GM21717 (cell line): ENCODE data around the gene TPX2.

ENCODE experiments used
- ATAC-seq: cut with Tn5 transposase; IDR thresholded peaks from one replicate; pipeline ENCODE4 v1.9.1; 2021; ENCODE audit warnings: mild to moderate bottlenecking, moderate library complexity; ENCODE audit not compliant: unreplicated experiment

TPX2 gene

GRCh38 chr20:31844737-31845299 is 105.7 kb downstream of the TPX2 start:
- no peak for ATAC-seq

DNA sequence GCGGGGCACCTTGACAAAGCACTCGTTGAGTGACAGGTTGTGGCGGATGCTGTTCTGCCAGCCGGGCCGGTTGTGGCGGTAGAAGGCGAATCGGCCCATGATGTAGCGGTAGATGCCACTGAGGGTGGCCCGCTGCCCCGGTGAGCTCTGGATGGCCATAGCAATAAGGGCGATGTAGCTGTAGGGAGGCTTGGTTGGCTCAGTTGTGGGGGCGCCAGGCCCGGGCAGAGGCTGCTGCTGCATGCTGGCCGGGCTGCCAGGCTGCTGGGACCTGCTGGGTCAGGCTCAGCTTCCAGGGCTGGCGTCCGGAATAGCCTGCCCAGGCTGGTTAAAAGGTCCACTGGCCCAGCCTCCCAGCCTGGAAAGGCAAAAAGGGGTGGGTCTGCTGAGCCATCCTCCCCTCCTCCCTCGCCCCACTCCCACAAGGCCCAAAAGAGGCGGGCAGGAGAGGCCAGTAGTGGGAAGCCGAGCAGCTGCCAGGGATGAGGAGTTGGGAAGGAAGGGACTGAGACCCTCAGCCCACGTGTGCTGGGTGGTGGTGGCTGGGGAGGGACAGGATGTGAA is 106.3 kb downstream of the TPX2 start, which contains the start of gene FOXS1:
Gene FOXS1 (minus strand): TSS at position 305 of the 564 bp plus-strand sequence. CDS start 62 bp downstream, at position 243.
- no peak for ATAC-seq

GRCh38 chr20:31846793-31847138 is 107.7 kb downstream of the TPX2 start:
- no peak for ATAC-seq

DNA sequence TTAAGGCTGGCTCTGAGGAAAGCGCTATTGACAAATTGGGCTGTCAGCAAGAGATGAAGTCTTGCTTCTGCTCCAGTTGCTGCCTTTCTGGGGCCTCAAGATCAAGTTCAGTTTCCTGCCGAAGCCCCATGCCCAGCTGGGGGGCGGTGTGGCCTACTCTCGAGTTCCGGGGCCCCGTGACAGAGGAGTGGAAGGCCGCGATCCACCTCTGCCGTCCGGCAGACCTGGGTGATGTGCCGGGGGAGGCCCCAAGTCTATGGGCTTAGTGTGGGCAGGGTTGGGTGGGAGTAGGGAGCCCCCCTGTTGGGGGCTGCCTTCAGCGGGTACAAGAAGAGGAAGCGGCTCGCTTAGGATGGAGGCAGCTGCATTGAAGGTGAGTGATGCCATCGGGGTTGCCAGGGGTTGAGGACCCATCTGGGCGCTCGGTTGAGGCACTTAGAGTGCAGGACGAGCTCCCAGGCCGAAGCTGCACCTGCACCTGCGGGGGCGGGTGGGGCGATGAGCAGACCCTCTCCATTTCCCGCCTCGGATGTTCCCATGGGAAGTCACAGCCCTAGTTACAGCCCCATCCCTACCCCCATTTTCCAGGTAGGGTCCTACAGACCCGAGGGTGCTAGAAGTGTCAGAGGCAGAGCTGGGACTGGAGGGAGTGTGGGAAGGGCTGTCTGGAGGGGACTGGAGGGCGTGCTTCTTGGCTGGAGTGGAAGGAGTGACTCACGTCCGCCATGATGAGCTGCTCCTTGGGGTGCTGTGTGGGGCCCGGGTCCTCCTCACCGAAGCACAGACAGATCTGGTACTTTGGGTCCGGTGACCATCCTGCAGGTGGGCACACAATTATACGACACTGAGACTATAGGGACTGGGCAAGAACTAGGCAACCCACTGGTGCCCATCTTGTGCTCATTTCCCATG is 109.3 kb downstream of the TPX2 start:
- ATAC-seq, result no peak

GRCh38 chr20:31849306-31849930 is 110.3 kb downstream of the TPX2 start:
- ATAC-seq, result no peak
